Hematopoietic multipotent progenitor cell treated with erythropoietin and hydrocortisone succinate and interleukin-3 and kit ligand, for 6 days (in vitro differentiated cells): ENCODE measurements around the gene SRP9.
"Not testable (repeated sequence)": the region's sequence is repeated elsewhere in the genome, so short reads cannot be mapped to it uniquely, and the experiment has no call there.

Experiments used
- DNase-seq: peaks from one replicate; pipeline ENCODE4 v3.0.0-alpha.2; 2015

SRP9 gene

GRCh38 chr1:225817611-225818061, 40.0 kb downstream of the SRP9 start:
- DNase-seq = peak; percentile 81

DNA sequence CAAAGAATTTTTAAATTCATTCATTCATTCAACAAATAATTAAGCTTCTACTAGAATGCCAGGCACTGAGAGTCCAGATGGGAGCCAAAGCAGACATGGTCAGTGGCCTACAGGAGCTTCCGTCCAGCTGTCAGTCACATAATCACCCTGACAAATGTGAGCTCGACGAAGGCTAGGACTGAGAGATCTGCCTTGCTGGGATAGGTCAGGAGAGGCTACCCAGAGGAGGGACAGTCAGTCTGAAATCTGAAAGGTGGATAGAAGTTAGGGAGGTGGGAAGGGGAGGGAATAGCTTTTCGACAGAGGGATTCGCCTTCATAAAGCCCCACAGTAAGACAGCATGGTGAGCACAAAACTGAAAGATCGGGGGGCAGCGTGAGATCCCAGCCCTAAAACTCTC, 40.6 kb downstream of the SRP9 start:
- no peak for DNase-seq

DNA sequence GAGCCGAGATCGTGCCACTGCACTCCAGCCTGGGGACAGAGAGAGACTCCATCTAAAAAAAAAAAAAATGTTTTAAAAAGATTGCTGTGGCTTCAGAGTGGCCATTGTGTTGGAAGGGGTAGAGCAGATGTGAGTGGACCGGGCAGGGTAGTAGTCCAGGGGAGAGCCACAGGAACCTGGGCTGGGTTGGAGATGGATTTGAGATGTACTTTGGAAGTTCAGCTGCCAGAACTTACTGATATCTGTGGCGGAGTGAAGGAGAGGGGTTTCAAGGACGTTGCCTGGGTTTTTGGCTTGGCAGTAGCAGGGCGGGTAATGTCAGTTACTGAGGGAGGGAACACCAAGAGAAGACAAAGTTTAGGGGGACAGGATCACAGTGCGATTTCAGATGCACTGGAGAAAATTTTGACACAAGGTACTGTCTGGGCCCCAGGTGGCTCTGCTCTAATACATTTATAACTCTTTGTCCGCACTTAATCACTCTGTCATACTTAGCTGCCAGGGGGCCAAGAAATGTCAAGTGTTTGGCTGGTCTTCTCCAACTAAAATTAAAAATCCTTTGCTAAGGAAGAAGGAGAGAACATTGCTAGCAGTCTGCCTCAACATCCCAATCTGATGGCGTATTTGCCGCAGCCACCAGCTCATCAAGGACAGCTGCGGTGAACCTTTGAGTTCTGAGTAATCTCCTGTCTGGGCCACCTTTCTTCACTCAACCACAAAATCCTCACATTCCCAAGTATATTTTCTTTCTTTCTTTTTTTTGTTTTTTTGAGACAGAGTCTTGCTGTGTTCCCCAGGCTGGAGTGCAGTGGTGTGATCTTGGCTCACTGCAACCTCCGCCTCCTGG, 41.9 kb downstream of the SRP9 start:
- no peak for DNase-seq

- DNase-seq = peak; percentile 39
These were observed 43.0 kb downstream of the SRP9 start for GRCh38 chr1:225820522-225821120.

DNA sequence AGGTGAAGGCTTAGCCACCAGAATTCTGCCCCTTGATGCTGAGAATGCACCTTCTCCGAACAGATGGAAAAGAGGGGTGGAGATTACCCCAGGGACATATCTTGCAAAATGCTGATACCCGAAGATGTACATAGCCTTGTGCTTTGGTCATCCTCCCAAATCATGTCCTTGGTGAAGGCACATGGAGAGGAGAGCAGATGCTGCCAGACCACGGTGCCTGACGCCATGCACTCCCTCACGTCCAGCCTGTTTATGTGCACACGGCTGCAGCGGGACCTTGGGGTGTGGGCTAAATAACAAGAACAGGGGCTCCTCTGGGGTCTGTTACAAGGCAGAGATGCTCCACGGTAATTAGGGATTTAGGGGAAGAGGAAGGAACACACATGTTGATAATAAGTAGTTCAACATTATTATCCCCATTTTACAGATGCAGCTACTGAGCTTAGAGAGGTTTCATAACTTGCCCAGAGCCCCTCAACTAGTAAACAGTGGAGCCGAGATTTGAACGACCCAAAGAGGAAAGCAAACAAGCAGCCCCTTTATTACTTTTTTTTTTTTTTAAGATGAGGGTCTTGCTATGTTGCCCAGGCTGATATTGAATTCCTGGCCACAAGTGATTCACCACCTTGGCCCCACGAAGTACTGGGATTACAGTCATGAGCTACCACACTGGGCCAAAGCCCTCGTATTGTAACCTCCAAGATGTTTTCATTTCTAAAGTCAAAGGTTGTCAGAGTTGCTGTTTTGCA, 45.2 kb downstream of the SRP9 start:
- DNase-seq = no peak

- DNase-seq = no peak
These were observed 46.2 kb downstream of the SRP9 start for GRCh38 chr1:225823811-225824261.

DNA sequence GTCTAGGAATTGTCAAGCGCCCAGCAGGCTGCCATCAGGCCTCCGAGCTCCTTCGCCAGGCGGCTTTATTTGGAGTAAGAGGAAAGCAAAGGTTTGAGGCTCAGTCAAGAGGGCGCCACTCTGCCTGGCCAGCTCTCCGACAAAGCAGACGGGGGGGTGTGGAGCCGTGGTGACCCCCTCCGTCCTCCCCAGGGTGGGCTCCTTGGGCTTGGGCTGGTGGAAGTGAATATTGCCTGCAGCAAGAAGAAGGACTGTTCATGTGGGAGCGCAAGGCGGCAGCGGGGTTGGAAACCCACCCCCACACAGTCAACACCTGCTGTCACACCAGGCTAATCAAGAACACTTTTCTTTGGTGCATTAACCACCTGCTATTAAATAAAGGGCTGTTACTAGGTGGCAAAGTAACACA, 46.9 kb downstream of the SRP9 start:
- no peak for DNase-seq

GRCh38 chr1:225825078-225825477, 47.5 kb downstream of the SRP9 start:
- peak; percentile 71 for DNase-seq

DNA sequence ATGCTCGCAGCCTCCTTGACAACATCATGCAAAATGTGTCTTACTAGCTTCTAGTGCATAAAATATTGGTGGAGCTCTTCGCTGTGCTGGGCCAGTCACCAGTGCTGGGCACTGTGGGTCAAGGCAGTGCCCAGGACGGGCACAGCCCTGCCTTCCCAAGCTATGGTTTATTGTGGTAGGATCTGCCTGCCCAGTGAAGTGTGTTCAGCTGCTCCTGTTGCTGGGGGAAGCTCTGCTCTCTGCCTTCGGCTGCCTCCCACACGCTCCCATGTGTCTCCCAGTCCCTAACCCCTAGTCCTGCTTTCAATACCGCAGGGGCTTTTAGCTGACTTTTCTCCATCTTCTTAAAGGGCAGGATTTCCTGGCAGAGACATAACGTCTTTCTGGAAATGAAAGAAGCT, 48.0 kb downstream of the SRP9 start:
- DNase-seq = no peak

DNA sequence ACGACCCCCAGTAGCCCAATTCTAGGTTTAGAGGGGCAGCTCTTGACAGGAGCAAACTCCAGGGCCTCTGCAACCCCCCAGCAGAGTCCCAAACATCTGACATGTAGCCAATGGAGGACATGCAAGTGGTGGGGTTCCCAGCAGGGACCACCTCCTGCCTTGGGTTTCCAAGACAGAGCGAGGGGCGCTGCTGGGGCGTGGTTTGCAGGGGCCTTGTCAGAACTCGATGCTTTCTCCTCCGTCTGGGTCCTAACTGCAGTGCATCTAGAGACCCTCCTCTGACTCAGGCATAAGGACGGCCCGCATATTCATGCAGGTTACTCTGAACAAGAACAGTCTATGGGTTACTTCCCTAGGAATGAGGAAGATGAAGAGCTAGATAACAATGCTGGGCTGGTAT, 49.5 kb downstream of the SRP9 start:
- DNase-seq = no peak

GRCh38 chr1:225828706-225829345, 51.2 kb downstream of the SRP9 start:
- DNase-seq = no peak

DNA sequence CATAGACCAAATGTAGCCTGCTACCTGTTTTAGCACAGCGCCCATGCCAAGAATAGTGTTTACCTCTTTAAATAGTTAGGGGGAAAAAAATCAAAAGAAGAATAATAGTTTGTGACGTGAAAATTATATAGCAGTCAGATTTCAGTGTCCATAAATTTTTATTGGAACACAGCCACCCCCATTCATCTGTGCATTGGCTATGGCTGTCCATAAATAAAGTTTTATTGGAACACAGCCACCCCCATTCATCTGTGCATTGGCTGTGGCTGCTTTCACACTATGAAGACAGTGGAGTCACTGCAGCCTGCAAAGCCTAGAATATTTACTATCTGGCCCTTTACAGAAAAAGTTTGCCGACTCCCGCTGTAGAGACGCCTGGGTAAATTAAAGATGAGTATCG, 53.2 kb downstream of the SRP9 start:
- DNase-seq = no peak

DNA sequence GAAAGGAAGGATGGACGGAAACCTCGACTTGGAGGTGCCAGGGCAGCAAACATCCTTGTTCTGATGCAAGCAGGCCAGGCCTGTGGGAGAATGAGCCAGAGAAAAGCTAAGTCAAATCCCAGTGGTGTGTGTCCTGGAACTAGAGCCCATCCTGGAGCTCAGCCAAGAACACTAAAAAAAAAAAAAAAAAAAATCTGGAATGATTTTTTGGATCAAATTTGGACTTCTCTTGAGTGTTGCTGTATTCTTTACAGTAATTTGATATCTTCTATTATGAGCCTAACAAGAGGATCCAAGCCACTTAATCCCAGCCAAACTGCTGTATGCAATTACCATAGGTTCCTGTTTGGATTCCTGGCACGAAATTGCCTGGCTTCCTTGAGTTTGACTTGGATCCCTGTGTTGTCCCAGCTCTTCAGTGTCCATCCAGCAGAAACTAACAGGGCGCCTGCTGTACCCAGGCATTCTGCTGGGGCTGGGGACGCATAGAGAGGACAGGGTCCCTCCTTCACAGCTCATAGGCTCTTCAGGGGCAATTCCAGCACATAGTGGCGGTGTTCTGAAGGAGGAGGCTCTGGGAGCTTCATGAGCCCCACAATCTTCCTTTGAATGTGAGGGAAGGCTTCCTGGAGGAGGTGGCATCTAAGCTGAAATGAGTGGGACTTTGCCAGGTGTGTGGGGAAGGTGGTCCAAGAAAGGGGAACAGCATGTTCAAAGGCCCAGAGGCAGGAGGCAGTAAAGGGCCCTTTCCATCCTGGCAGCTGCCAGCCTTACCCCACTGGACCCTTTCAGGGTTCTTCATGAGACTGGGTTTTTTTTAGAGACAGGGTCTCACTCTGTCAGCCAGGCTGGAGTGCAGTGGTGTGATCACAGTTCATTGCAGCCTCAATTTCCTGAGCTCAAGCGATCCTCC, 57.0 kb downstream of the SRP9 start:
- no peak for DNase-seq

- DNase-seq = no peak
These were observed 58.2 kb downstream of the SRP9 start for GRCh38 chr1:225835856-225836255.

GRCh38 chr1:225836296-225836695, 58.7 kb downstream of the SRP9 start:
- not testable (repeated sequence) for DNase-seq

DNA sequence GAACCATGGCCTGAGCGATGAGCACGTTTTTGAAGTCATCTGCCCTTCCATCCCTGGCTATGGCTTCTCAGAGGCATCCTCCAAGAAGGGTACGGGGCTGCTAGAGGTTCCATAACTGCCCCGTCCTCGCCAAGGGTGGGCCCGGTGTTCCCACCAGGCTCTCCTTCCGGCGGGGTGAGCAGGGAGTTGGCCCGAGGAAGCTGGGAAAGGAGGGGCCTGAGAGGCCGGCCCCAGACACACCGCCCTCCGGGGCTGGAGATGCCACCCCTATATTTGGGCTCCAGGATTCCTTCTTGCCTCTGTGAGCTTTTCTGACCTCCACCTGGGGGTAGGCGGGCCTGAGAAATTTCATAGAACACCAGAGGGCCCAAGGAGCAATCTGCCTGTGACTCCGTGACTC, 61.2 kb downstream of the SRP9 start:
- no peak for DNase-seq
